Glomerular visceral epithelial cell (primary cell): Measurements from ENCODE around the gene EPHB1.
"Not testable (repeated sequence)": the region's sequence is repeated elsewhere in the genome, so short reads cannot be mapped to it uniquely, and the experiment has no call there.

Experiments used
- DNase-seq: peaks from one replicate; pipeline ENCODE4 v3.0.0-alpha.2; 2016; ENCODE audit errors: extremely low spot score

Gene EPHB1

GRCh38 chr3:135083179-135083578 lies 288.1 kb downstream of the EPHB1 start:
- DNase-seq = no peak

- no peak for DNase-seq
These were observed 288.7 kb downstream of the EPHB1 start for GRCh38 chr3:135083756-135084155.

- no peak for DNase-seq
These were observed 289.3 kb downstream of the EPHB1 start for GRCh38 chr3:135084405-135084804.

- DNase-seq = no peak
These were observed 289.9 kb downstream of the EPHB1 start for GRCh38 chr3:135084976-135085375.

- no peak for DNase-seq
These were observed 290.8 kb downstream of the EPHB1 start for GRCh38 chr3:135085652-135086436.

- DNase-seq = no peak
These were observed 292.7 kb downstream of the EPHB1 start for GRCh38 chr3:135087782-135088181.

GRCh38 chr3:135089451-135089850 lies 294.4 kb downstream of the EPHB1 start:
- no peak for DNase-seq

- no peak for DNase-seq
These were observed 295.1 kb downstream of the EPHB1 start for GRCh38 chr3:135090020-135090717.

GRCh38 chr3:135091946-135092345 lies 296.9 kb downstream of the EPHB1 start:
- no peak for DNase-seq

GRCh38 chr3:135093121-135093520 lies 298.1 kb downstream of the EPHB1 start:
- DNase-seq = no peak

GRCh38 chr3:135097276-135097946 lies 302.4 kb downstream of the EPHB1 start:
- DNase-seq = no peak

GRCh38 chr3:135099734-135100355 lies 304.8 kb downstream of the EPHB1 start:
- DNase-seq = no peak

- DNase-seq = no peak
These were observed 305.3 kb downstream of the EPHB1 start for GRCh38 chr3:135100366-135100765.

GRCh38 chr3:135103917-135104316 lies 308.9 kb downstream of the EPHB1 start:
- DNase-seq = no peak

- DNase-seq = peak; percentile 2
These were observed 311.4 kb downstream of the EPHB1 start for GRCh38 chr3:135106445-135106844.

- no peak for DNase-seq
These were observed 312.0 kb downstream of the EPHB1 start for GRCh38 chr3:135107043-135107442.

- no peak for DNase-seq
These were observed 314.6 kb downstream of the EPHB1 start for GRCh38 chr3:135109681-135110080.

- DNase-seq = not testable (repeated sequence)
These were observed 319.5 kb downstream of the EPHB1 start for GRCh38 chr3:135114551-135114950.

- DNase-seq = no peak
These were observed 322.9 kb downstream of the EPHB1 start for GRCh38 chr3:135117977-135118376.

- DNase-seq = no peak
These were observed 323.7 kb downstream of the EPHB1 start for GRCh38 chr3:135118792-135119191.

- peak; percentile 10 for DNase-seq
These were observed 330.2 kb downstream of the EPHB1 start for GRCh38 chr3:135125171-135125801.
